BJ (cell line): ENCODE data around the gene CCDC141. TPM values are rescaled to one million over a fixed set of nuclear protein-coding genes. Genes with fewer than 3 reads are reported as not detected.

Experiments used
- CTCF ChIA-PET: fragments of 350-600 bp; formaldehyde crosslinking; extraction: SDS; loops from one replicate; lab custom pipeline; 2021; ENCODE audit warnings: antibody characterized with exemption, inconsistent platforms; lab: Yijun Ruan, JAX
- POLR2A ChIA-PET: fragments of 300-600 bp; sonication (Branson Sonifier 250); formaldehyde crosslinking; extraction: SDS; loops from one replicate; lab custom pipeline; 2021; ENCODE audit warnings: antibody characterized with exemption; lab: Charles Lee
- DNase-seq: peaks from one replicate; pipeline ENCODE4 v3.0.0-alpha.2; 2011; ENCODE audit warnings: low read depth
- H3K27me3 ChIP-seq: 2 replicates; pipeline ENCODE4 v1.6.0; 2011; ENCODE audit warnings: low read length; ENCODE audit not compliant: control insufficient read depth, insufficient read depth
- H3K36me3 ChIP-seq: 2 replicates; pipeline ENCODE4 v1.5.1; 2011; ENCODE audit warnings: low read length; ENCODE audit not compliant: control insufficient read depth, insufficient read depth
- H3K4me3 ChIP-seq: 2 replicates; pipeline ENCODE4 v1.5.1; 2011; ENCODE audit warnings: low read depth, mild to moderate bottlenecking, control low read depth, low read length
- polyA plus RNA-seq: library from polyadenylated mRNA; depleted of rRNA; stranded (reverse); fragments of >200 nt; gene quantifications from 2 replicates; pipeline ENCODE4 v1.2.3, GENCODE V29; 2011
- TF ChIP-seq, protein P1 (sequence below): IDR thresholded peaks from 2 replicates; pipeline ENCODE4 v1.5.1; 2011; ENCODE audit warnings: low read depth, mild to moderate bottlenecking, control low read depth, inconsistent platforms, low read length, moderate library complexity; ENCODE audit not compliant: insufficient read depth

The CCDC141 gene
- polyA plus RNA-seq, 1 experiment, result not detected

DNA sequence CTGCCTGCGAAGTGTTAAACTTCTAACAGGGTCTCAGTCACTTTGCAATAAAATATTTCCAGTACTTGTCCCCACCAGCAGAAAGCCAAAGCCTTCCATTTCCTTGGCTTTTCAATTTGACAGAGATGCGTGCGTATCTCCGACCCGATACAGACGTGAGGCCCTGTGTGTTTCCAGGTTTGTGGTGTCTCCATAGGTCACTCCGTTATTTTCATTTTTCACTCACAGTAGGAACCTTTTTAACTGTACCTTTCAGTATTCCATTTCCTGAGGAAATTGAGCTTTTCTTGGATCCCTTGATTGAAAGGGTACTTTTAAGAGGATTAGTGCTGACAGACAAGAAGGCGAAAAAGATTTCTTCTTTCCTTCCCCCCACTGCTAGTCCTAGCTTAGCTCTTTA is 126.4 kb downstream of the CCDC141 start:
- TF ChIP-seq, protein P1, sequence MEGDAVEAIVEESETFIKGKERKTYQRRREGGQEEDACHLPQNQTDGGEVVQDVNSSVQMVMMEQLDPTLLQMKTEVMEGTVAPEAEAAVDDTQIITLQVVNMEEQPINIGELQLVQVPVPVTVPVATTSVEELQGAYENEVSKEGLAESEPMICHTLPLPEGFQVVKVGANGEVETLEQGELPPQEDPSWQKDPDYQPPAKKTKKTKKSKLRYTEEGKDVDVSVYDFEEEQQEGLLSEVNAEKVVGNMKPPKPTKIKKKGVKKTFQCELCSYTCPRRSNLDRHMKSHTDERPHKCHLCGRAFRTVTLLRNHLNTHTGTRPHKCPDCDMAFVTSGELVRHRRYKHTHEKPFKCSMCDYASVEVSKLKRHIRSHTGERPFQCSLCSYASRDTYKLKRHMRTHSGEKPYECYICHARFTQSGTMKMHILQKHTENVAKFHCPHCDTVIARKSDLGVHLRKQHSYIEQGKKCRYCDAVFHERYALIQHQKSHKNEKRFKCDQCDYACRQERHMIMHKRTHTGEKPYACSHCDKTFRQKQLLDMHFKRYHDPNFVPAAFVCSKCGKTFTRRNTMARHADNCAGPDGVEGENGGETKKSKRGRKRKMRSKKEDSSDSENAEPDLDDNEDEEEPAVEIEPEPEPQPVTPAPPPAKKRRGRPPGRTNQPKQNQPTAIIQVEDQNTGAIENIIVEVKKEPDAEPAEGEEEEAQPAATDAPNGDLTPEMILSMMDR, result no peak
- H3K4me3 ChIP-seq, result no peak overlapping the region
- no peaks in the 10 kb centered on the region for H3K27me3 ChIP-seq
- POLR2A ChIA-PET, result no interaction called here
- H3K36me3 ChIP-seq, result no peaks in the 10 kb centered on the region
- CTCF ChIA-PET, result interaction anchor here (0.9 to 1.6 kb wide), 2 partner anchors 10 to 33 kb away, joined by 4 read pairs; no protein-coding TSS in a partner anchor
- no peak for DNase-seq

DNA sequence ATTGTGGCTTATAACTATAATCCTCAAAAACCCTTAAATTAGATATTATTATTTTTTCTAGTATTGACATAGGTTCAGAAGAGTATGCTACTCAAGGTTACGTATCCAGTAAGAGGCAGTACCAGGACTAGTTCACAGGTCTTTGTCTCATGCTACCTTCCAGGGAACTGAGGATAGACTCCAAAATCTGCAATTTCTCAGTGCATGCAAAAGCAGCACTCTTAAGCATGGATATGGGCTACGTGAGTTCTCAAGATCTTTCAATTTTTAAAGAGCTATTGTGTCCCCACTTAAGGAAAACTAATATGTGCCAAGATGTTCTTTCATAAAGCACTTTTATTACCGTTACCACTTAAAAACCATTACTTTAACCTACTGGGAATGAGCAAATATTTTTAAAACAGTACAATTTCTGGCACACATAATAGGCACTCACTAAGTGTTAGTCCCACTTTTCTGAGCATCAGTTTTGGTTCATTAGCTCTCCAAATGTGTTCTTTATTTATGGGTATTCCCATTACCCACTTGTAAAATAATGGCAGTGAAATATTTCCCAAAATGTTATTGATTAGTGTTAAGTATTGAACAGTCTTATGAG is 128.9 kb downstream of the CCDC141 start:
- DNase-seq, result no peak
- POLR2A ChIA-PET, result no interaction called here
- CTCF ChIA-PET, result interaction anchor here (0.6 kb wide), 1 partner anchor 39 kb away, joined by 3 read pairs; no protein-coding TSS in a partner anchor

DNA sequence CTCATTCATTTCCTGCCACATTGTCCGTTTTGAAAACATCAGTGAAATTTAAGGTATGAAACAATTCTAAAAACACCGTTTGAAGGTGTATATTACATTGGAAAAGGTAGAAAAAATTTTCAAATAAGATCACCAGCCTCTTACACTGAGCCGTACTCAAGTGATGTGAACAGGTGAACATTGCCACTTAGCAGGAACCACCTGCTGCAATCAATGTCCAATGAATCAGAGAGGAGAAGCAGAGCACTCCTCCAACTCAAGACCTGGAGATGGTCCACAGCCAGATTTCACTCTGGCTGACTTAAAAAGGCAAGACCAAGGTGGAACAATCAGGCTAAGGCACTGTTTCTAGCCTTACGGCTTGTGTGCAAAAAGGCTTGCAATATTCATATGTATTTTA is 132.4 kb downstream of the CCDC141 start:
- CTCF ChIA-PET, result no interaction called here
- Histone ChIP-seq H3K4me3 (no peak overlapping the region), H3K36me3 (no peaks in the 10 kb centered on the region), H3K27me3 (no peaks in the 10 kb centered on the region)
- TF ChIP-seq, protein P1, result no peak
- POLR2A ChIA-PET, result no interaction called here
- no peak for DNase-seq

More for the DNA sequence above, 128.9 kb downstream of the CCDC141 start:
- Histone ChIP-seq H3K27me3 (no peaks in the 10 kb centered on the region), H3K36me3 (no peaks in the 10 kb centered on the region), H3K4me3 (no peak overlapping the region)
- TF ChIP-seq, protein P1, result no peak

DNA sequence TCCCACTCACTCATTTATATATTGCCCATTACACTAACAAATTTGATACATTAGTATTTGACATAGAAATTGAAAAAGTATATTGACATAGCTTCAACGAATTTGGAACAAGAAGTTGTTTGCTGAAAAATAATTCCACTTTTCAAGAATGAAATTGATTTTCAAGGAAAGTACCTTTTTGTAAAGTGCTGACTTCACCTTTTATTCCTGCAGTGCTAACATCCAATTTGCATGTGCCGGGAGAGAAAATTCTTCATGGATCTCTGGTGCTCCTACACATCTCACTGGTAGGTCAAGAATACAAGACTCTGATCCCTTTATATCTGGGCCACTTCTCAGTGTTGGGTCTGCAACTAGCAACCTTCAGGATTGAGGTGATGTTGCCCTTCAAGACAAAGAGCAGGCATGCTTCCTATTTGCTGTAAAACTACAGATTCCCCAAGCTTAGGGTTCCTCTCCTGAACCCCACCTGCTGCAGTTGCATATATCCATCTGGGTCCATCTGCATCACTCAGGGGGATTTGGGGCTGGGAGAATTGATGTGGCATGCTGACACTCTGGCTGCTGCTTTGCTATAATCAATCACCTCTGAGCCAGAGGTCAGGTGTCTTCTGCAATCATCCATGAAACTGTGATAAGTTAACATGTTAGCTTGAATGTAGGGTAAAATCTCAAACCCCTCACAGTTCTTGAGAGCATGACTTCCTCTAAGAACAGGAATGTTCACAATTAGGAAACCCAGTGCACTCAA is 134.3 kb downstream of the CCDC141 start:
- ChIA-PET POLR2A (no interaction called here), CTCF (interaction anchor here (1.0 to 4.3 kb wide), 5 partner anchors 11 to 126 kb away, joined by 3 to 25 read pairs (median 3); no protein-coding TSS in a partner anchor)
- no peaks in the 10 kb centered on the region for H3K27me3 ChIP-seq
- no peak overlapping the region for H3K4me3 ChIP-seq
- no peak for DNase-seq
- H3K36me3 ChIP-seq, result no peaks in the 10 kb centered on the region
- TF ChIP-seq, protein P1, result no peak

DNA sequence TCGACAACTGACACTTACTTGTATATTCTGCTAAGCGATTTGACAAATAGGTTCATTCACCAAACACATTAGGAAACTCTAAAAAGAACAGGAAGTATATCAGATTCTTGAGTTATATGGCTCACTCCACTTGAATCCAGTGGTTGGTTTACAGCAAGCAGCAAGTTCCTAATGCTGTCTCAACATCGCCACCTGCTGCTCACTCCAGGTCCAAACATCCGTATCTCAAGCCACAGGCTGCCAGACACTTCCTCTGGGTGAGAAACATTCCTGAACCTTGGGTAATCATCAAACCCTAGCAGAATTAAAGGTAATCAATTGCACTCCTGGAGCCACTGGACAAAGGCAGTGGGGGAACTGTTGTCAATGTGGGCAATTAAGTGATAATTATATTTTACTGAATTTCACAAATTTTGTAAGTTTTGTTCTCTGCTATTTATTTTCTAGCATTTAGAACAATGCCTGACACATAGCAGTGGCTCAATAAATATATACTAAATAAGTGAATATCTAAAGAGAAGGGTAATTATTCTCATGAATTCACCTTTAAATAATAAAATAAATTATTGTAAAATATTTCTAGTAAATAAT is 135.6 kb downstream of the CCDC141 start:
- TF ChIP-seq, protein P1, result peak; percentile 88
- DNase-seq, result peak; percentile 26
- H3K27me3 ChIP-seq, result no peaks in the 10 kb centered on the region
- H3K36me3 ChIP-seq, result no peaks in the 10 kb centered on the region
- H3K4me3 ChIP-seq, result no peak overlapping the region
- ChIA-PET POLR2A (no interaction called here), CTCF (interaction anchor here (0.8 to 4.3 kb wide), 9 partner anchors 9 to 148 kb away, joined by 3 to 25 read pairs (median 4); no protein-coding TSS in a partner anchor)
